Left lung (tissue), 10 donors: ENCODE data around the gene TMEM171. TPM values are rescaled to one million over a fixed set of nuclear protein-coding genes. Genes with fewer than 3 reads are reported as not detected.

Experiments used
- ATAC-seq: fragments of 200-7000 bp; cut with Tn5 transposase; one replicate; pipeline ENCODE4 v1.9.1; 2020; ENCODE audit warnings: moderate library complexity
- DNase-seq, 4 donors: peaks; one replicate each; pipeline ENCODE4 v3.0.0-alpha.2; 2013 to 2020
- H3K27ac ChIP-seq, 2 donors: fragments of 200-600 bp; sonication (generic) in 1 of 2; one replicate each; pipeline versions ENCODE4 v1.5.0 to v1.8.0; 2020 to 2021
- H3K27me3 ChIP-seq, 2 donors: fragments of 200-600 bp; sonication (generic) in 1 of 2; one replicate each; pipeline versions ENCODE4 v1.5.0 to v1.8.0; 2020 to 2021
- H3K36me3 ChIP-seq, 2 donors: fragments of 200-600 bp; sonication (generic) in 1 of 2; one replicate each; pipeline versions ENCODE4 v1.5.0 to v1.8.0; 2020 to 2021
- H3K4me1 ChIP-seq, 2 donors: fragments of 200-600 bp; one replicate each; pipeline ENCODE4 v1.8.0; 2021
- H3K4me3 ChIP-seq, 2 donors: fragments of 200-600 bp; sonication (generic) in 1 of 2; one replicate each; pipeline versions ENCODE4 v1.5.0 to v1.8.0; 2020 to 2021; ENCODE audit warnings: mild to moderate bottlenecking in 1 of 2
- H3K9me3 ChIP-seq, 2 donors: fragments of 200-600 bp; sonication (generic) in 1 of 2; one replicate each; pipeline versions ENCODE4 v1.5.0 to v1.8.0; 2020 to 2021
- CTCF ChIP-seq, 2 donors: fragments of 200-600 bp; sonication (generic) in 1 of 2; IDR thresholded peaks; one replicate each; pipeline versions ENCODE4 v1.5.0 to v1.8.0; 2021; ENCODE audit warnings: antibody characterized with exemption in 2 of 2
- intact Hi-C, 2 donors: fragments of 100-400 bp; cut with DNase I; formaldehyde crosslinking; loops; one replicate each; pipeline versions ENCODE4 v1.11.2 to v1.14.2; 2022
- polyA plus RNA-seq, 6 donors: library from polyadenylated mRNA; unstranded; fragments of 120-200 nt; gene quantifications; one replicate each; pipeline ENCODE4 v1.2.1, GENCODE V29; 2013; ENCODE audit not compliant: insufficient read length in 6 of 6
- total RNA-seq, 2 donors: library from RNA; stranded (reverse); fragmentation: NEBNext Ultra II Directional; extraction: Animal tissue kit (Norgen Biotek cat#: 25700); gene quantifications; one replicate each; pipeline ENCODE4 v1.2.1, GENCODE V29; 2021
- donor health status: DM: no; HTN: yes; CAD: no.
- donor health status: DM: no; HTN: no; CAD: no.

The TMEM171 gene
- total and polyA plus RNA-seq, 8 donors = 0.10 to 0.37 (median 0.24) TPM; not detected in 4

DNA sequence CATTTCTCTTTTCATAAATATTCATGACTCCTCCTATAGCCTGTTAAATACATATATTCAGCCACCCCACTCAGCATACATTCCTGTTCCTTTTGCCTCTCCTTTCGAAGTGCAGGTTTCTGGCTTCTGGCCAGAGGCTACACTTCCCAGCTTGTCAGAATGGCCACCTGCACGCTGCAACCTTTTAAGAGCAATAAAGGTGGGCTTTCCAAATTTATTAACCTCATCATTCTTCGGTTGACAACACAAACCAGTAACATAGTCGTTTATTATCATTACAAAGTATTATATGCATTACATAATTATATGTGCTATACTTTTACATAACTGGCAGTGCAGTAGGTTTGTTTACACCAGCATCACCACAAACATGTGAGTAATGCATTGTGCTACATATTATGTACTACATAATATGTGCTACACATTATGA, 16.5 kb upstream of the TMEM171 start:
- no peak for DNase-seq
- intact Hi-C loops = no loop called here
- Histone ChIP-seq H3K4me1 (no peaks in the 10 kb centered on the region), H3K9me3 (no peaks in the 10 kb centered on the region), H3K36me3 (no peaks in the 10 kb centered on the region), H3K27ac (no peak overlapping the region), H3K27me3 (peaks cover 0 to 5% of the 10 kb centered on the region in 2 donors), H3K4me3 (no peak overlapping the region)
- ATAC-seq = no peak
- TF ChIP-seq CTCF (IDR thresholded peaks at IDR 0.05) = no peak

DNA sequence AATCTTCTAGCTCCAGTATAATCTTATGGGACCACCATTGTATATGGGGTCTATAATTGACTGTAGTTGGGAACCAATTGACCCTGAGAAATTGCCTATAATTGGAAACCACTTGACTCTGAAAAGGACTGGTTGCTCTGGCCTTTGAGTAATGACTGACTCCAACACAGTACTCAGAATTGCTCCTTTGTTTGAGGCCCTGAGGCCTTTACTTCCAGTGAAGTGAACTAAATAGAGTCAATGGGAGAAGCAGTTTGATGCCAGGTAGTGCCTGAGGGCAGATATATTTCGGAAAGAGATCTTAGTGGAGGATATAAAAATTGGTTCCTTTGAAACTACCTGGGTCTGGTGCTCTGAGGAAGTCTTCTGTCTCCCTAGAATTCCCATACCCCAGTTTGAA, 16.0 kb upstream of the TMEM171 start:
- no peak for TF ChIP-seq CTCF (IDR thresholded peaks at IDR 0.05)
- no peaks in the 10 kb centered on the region for H3K36me3 ChIP-seq
- no peaks in the 10 kb centered on the region for H3K4me1 ChIP-seq
- H3K4me3 ChIP-seq = no peak overlapping the region
- no peak for DNase-seq
- intact Hi-C loops = no loop called here
- ATAC-seq = no peak
- H3K27ac ChIP-seq = no peak overlapping the region
- no peaks in the 10 kb centered on the region for H3K9me3 ChIP-seq
- peaks cover 0 to 6% of the 10 kb centered on the region in 2 donors for H3K27me3 ChIP-seq

- no peaks in the 10 kb centered on the region for H3K9me3 ChIP-seq
- no peaks in the 10 kb centered on the region for H3K36me3 ChIP-seq
- DNase-seq = no peak
- no peak overlapping the region for H3K27ac ChIP-seq
- no peak for ATAC-seq
- no peak overlapping the region for H3K4me3 ChIP-seq
- H3K27me3 ChIP-seq = peaks cover 0 to 6% of the 10 kb centered on the region in 2 donors
- H3K4me1 ChIP-seq = no peaks in the 10 kb centered on the region
- intact Hi-C loops = no loop called here
- no peak for TF ChIP-seq CTCF (IDR thresholded peaks at IDR 0.05)
Measured at GRCh38 chr5:73106335-73106734, 14.0 kb upstream of the TMEM171 start.

DNA sequence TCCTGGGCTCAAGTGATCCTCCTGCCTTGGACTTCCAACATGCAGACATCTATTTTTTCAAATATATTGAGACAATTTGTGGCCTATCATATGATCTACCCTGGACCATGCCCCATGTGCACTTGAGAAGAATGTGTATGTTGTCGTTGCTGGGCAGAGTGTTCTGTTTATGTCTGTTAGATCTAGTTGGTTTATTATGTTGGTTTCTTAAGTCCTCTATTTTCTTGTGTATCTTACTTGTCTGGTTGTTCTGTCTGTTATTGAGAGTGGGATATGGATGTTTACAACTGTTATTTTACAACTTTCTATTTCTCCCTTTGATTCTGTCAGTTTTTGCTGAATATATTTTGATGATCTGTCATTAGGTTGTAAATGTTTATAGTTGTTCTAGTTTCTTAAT, 10.2 kb upstream of the TMEM171 start:
- peaks cover 0 to 6% of the 10 kb centered on the region in 2 donors for H3K27me3 ChIP-seq
- no peak overlapping the region for H3K4me3 ChIP-seq
- H3K36me3 ChIP-seq = no peaks in the 10 kb centered on the region
- intact Hi-C loops = no loop called here
- H3K4me1 ChIP-seq = no peaks in the 10 kb centered on the region
- H3K27ac ChIP-seq = no peak overlapping the region
- no peak for ATAC-seq
- no peak for DNase-seq
- H3K9me3 ChIP-seq = no peaks in the 10 kb centered on the region
- no peak for TF ChIP-seq CTCF (IDR thresholded peaks at IDR 0.05)

DNA sequence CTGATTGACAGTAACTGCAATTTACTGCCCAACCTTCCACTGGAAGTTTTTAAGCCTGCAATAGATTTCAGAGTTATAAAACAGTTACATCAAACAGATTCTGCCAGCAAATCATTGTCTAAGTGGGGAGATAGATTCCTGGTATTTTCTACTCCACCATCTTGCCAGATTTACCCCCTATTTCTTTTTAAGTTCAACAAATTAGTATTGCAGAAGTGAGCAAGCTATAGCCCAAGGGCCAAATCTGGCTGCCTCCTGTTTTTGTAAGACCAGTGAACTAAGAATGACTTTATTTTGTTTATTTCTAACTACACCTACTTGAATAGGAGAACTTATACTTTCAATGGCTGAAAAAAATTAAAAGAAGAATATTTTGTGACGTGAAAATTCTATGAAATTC, 8.8 kb upstream of the TMEM171 start:
- Histone ChIP-seq H3K9me3 (no peaks in the 10 kb centered on the region), H3K4me3 (no peak overlapping the region), H3K4me1 (no peaks in the 10 kb centered on the region), H3K27ac (no peak overlapping the region), H3K36me3 (no peaks in the 10 kb centered on the region), H3K27me3 (peaks cover 0 to 6% of the 10 kb centered on the region in 2 donors)
- intact Hi-C loops = no loop called here
- no peak for ATAC-seq
- TF ChIP-seq CTCF (IDR thresholded peaks at IDR 0.05) = no peak
- DNase-seq = no peak
